ENCODE measurements around the gene APBB2.
"Not testable (repeated sequence)": the region's sequence is repeated elsewhere in the genome, so short reads cannot be mapped to it uniquely, and the experiment has no call there.

DNA sequence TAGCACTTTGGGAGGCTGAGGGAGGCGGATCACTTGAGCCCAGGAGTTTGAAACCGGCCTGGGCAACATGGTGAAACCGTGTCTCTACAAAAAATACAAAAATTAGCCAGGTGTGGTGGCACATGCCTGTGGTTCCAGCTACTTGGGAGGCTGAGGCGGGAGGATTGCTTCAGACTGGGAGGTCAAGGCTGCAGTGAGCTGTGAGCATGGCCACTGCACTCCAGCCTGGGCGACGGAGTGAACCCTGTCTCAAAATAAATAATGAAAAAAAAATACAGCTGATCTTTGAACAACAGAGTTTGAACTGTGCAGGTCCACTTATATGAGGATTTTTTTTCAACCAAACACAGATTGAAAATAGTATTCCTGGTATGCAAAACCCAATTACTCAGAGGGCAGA, 397.2 kb downstream of the APBB2 start:
- not testable (repeated sequence) for TF ChIP-seq POLR2AphosphoS5, EP300 (IDR thresholded peaks at IDR 0.05)
- TF ChIP-seq, protein P1, sequence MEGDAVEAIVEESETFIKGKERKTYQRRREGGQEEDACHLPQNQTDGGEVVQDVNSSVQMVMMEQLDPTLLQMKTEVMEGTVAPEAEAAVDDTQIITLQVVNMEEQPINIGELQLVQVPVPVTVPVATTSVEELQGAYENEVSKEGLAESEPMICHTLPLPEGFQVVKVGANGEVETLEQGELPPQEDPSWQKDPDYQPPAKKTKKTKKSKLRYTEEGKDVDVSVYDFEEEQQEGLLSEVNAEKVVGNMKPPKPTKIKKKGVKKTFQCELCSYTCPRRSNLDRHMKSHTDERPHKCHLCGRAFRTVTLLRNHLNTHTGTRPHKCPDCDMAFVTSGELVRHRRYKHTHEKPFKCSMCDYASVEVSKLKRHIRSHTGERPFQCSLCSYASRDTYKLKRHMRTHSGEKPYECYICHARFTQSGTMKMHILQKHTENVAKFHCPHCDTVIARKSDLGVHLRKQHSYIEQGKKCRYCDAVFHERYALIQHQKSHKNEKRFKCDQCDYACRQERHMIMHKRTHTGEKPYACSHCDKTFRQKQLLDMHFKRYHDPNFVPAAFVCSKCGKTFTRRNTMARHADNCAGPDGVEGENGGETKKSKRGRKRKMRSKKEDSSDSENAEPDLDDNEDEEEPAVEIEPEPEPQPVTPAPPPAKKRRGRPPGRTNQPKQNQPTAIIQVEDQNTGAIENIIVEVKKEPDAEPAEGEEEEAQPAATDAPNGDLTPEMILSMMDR (IDR thresholded peaks at IDR 0.05): not testable (repeated sequence)

All from gastroesophageal sphincter (tissue), 3 donors.